OCI-LY7 (cell line): ENCODE results near the gene CUL2. TPM values are rescaled to one million over a fixed set of nuclear protein-coding genes. Genes with fewer than 3 reads are reported as not detected.

Source experiments
- BruUV-seq: library from RNA; stranded (reverse); fragments of 400-500 nt; replicated peaks from 2 replicates; lab custom pipeline; 2021; lab: Mats Ljungman, UMichigan
- CTCF ChIA-PET: fragments of 300-600 bp; sonication (Branson Sonifier 250); formaldehyde crosslinking; loops from one replicate; lab custom pipeline; 2022; ENCODE audit warnings: antibody characterized with exemption; ENCODE audit not compliant: unreplicated experiment; lab: Charles Lee
- POLR2A ChIA-PET: fragments of 300-600 bp; sonication (Branson Sonifier 250); formaldehyde crosslinking; loops from one replicate; lab custom pipeline; 2022; ENCODE audit warnings: antibody characterized with exemption; lab: Charles Lee
- DNase-seq: peaks from one replicate; pipeline ENCODE4 v3.0.0-alpha.2; 2015; ENCODE audit warnings: low spot score
- H2AFZ ChIP-seq: fragments of 200-600 bp; sonication (generic), shearing (Covaris generic); 2 replicates; pipeline ENCODE4 v1.6.1; 2014; ENCODE audit warnings: mild to moderate bottlenecking, antibody characterized with exemption, low read length, moderate library complexity
- H3K27ac ChIP-seq: fragments of 200-600 bp; sonication (generic); 2 replicates; pipeline ENCODE4 v1.5.1; 2014; ENCODE audit warnings: mixed run types, low read depth, mild to moderate bottlenecking, moderate library complexity, low read length, inconsistent platforms; ENCODE audit not compliant: poor library complexity, severe bottlenecking
- H3K36me3 ChIP-seq: fragments of 200-600 bp; sonication (generic); 2 replicates; pipeline ENCODE4 v1.6.1; 2014; ENCODE audit warnings: mild to moderate bottlenecking, antibody characterized with exemption, low read length, moderate library complexity, mixed read lengths; ENCODE audit not compliant: insufficient read depth
- H3K4me1 ChIP-seq: fragments of 200-600 bp; sonication (generic); 2 replicates; pipeline ENCODE4 v1.5.1; 2014; ENCODE audit warnings: mild to moderate bottlenecking, low read length; ENCODE audit not compliant: insufficient read depth, poor library complexity, severe bottlenecking
- H3K4me2 ChIP-seq: fragments of 200-600 bp; sonication (generic); 2 replicates; pipeline ENCODE4 v1.6.1; 2014; ENCODE audit warnings: mild to moderate bottlenecking, low read length
- H3K4me3 ChIP-seq: fragments of 200-600 bp; sonication (generic); 2 replicates; pipeline ENCODE4 v1.5.1; 2014; ENCODE audit warnings: mild to moderate bottlenecking, low read depth, low read length; ENCODE audit not compliant: poor library complexity, severe bottlenecking
- H3K79me2 ChIP-seq: fragments of 200-600 bp; sonication (generic); 2 replicates; pipeline ENCODE4 v1.6.1; 2016; ENCODE audit warnings: low read depth, mild to moderate bottlenecking, low read length, moderate library complexity, mixed read lengths; ENCODE audit not compliant: insufficient read depth
- H3K9me2 ChIP-seq: fragments of 200-600 bp; sonication (generic); 2 replicates; pipeline ENCODE4 v1.6.1; 2016; ENCODE audit warnings: mild to moderate bottlenecking, low read length, mixed read lengths; ENCODE audit not compliant: insufficient read depth
- H3K9me3 ChIP-seq: fragments of 200-600 bp; sonication (generic); 2 replicates; pipeline ENCODE4 v1.6.1; 2014; ENCODE audit warnings: mild to moderate bottlenecking, mixed run types, low read length, mixed read lengths
- H4K20me1 ChIP-seq: fragments of 200-600 bp; sonication (generic); 2 replicates; pipeline ENCODE4 v1.6.1; 2014; ENCODE audit warnings: mild to moderate bottlenecking, antibody characterized with exemption, low read length, moderate library complexity, mixed read lengths; ENCODE audit not compliant: insufficient read depth
- EZH2phosphoT487 ChIP-seq: fragments of 200-600 bp; sonication (generic); IDR thresholded peaks from 2 replicates; pipeline ENCODE4 v1.6.1; 2018; ENCODE audit warnings: low read depth, borderline replicate concordance, mild to moderate bottlenecking, mixed run types, antibody characterized with exemption, low read length, moderate library complexity, mixed read lengths
- intact Hi-C: fragments of 100-400 bp; cut with micrococcal nuclease; formaldehyde crosslinking; loops from one replicate; pipeline ENCODE4 v1.10.0; 2022; ENCODE audit not compliant: unreplicated experiment
- total RNA-seq, 2 experiments: library from RNA; depleted of rRNA in 1 of 2; stranded (reverse); fragments of >200 nt in 1 of 2; shearing (Covaris generic) in 1 of 2; gene quantifications; 2 replicates each; pipeline ENCODE4 v1.2.3, GENCODE V29; 2014 to 2022
- TF ChIP-seq, protein P1 (sequence below): fragments of 200-600 bp; sonication (generic); conservative IDR thresholded peaks from 2 replicates; pipeline ENCODE4 v1.5.1; 2014; ENCODE audit warnings: mild to moderate bottlenecking, antibody characterized with exemption, low read length, moderate library complexity, mixed read lengths

CUL2 gene
- total RNA-seq, 2 experiments from 2014 or later, result 25.5 to 40.4 TPM

DNA sequence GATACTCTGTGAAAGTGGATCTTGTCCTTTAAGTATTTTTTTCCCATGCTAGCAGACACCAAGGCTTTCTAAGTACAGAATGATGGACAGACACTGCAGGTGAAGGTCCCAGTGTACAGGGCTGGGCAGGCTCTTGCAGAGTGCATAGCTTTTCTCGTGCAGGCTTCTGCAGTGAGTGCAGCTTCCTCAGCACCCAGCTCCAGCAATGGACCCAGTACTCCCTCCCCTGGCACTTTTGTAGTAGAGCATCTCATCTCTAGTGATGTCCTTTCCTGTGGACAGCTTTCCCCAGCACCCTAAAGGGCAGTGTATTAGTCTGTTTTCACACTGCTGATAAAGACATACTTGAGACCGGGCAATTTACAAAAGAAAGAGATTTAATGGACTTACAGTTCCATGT, 104.3 kb downstream of the CUL2 start:
- Histone ChIP-seq H3K9me2 (no peaks in the 10 kb centered on the region), H3K4me2 (no peak overlapping the region), H3K36me3 (no peaks in the 10 kb centered on the region), H3K79me2 (no peaks in the 10 kb centered on the region), H3K9me3 (no peaks in the 10 kb centered on the region), H2AFZ (no peak overlapping the region), H4K20me1 (no peaks in the 10 kb centered on the region), H3K4me1 (no peaks in the 10 kb centered on the region), H3K27ac (no peak overlapping the region), H3K4me3 (no peak overlapping the region)
- no peak for TF ChIP-seq EZH2phosphoT487
- TF ChIP-seq, protein P1, sequence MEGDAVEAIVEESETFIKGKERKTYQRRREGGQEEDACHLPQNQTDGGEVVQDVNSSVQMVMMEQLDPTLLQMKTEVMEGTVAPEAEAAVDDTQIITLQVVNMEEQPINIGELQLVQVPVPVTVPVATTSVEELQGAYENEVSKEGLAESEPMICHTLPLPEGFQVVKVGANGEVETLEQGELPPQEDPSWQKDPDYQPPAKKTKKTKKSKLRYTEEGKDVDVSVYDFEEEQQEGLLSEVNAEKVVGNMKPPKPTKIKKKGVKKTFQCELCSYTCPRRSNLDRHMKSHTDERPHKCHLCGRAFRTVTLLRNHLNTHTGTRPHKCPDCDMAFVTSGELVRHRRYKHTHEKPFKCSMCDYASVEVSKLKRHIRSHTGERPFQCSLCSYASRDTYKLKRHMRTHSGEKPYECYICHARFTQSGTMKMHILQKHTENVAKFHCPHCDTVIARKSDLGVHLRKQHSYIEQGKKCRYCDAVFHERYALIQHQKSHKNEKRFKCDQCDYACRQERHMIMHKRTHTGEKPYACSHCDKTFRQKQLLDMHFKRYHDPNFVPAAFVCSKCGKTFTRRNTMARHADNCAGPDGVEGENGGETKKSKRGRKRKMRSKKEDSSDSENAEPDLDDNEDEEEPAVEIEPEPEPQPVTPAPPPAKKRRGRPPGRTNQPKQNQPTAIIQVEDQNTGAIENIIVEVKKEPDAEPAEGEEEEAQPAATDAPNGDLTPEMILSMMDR, result no peak
- POLR2A ChIA-PET, result interaction anchor here (0.6 kb wide), 1 partner anchor 234 kb away, joined by 4 read pairs; no protein-coding TSS in a partner anchor
- BruUV-seq, result no TSS peak
- DNase-seq, result no peak
- CTCF ChIA-PET, result no interaction called here
- intact Hi-C loops, result no loop called here

DNA sequence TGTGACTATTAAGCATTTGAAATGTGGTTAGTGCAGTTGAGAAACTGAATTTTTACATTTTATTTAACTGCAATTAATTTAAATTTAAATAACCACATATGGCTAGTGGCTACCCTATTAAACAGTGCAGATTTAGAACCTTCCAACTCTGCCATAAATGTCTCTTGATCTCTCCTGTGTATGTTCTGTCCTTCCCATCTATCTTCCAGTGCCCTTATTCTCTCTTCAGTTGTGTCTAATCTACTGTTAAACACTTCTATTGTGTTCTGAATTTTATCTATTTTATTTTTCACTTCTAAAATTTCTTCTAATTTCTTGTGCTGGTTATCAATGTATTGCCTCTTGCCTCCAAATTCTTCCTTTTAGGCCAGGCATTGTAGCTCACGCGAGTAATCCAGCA, 105.0 kb downstream of the CUL2 start:
- intact Hi-C loops, result no loop called here
- Histone ChIP-seq H4K20me1 (no peaks in the 10 kb centered on the region), H3K4me2 (no peak overlapping the region), H3K9me3 (no peaks in the 10 kb centered on the region), H3K9me2 (no peaks in the 10 kb centered on the region), H3K4me1 (no peaks in the 10 kb centered on the region), H3K27ac (no peak overlapping the region), H3K79me2 (no peaks in the 10 kb centered on the region), H2AFZ (no peak overlapping the region), H3K36me3 (no peaks in the 10 kb centered on the region), H3K4me3 (no peak overlapping the region)
- DNase-seq, result no peak
- POLR2A ChIA-PET, result no interaction called here
- BruUV-seq, result no TSS peak
- CTCF ChIA-PET, result no interaction called here
- no peak for TF ChIP-seq EZH2phosphoT487
- TF ChIP-seq, protein P1, result no peak

DNA sequence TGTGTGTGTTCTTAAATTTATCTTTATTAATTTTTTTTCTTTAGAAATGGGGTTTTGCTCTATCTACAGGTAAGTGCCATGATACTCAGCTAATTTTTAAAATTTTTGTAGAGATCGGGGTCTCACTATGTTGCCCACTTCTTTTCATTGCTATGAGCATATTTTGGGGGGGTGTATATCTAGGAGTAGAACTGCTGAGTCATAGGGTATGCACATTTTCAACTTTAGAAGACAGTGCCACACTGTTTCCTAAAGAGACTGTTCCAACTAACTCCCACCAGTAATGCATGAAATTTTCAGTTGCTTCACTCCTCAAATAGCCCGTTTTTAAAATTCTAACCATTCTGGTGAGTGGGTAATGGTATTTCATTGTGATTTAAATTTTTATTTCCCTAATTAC, 108.3 kb downstream of the CUL2 start:
- Histone ChIP-seq H4K20me1 (no peaks in the 10 kb centered on the region), H3K4me3 (no peak overlapping the region), H3K36me3 (no peaks in the 10 kb centered on the region), H3K9me3 (no peaks in the 10 kb centered on the region), H3K27ac (no peak overlapping the region), H2AFZ (no peak overlapping the region), H3K9me2 (no peaks in the 10 kb centered on the region), H3K4me1 (no peaks in the 10 kb centered on the region), H3K79me2 (no peaks in the 10 kb centered on the region), H3K4me2 (no peak overlapping the region)
- no peak for DNase-seq
- POLR2A ChIA-PET, result no interaction called here
- TF ChIP-seq, protein P1, result no peak
- TF ChIP-seq EZH2phosphoT487, result no peak
- no TSS peak for BruUV-seq
- CTCF ChIA-PET, result no interaction called here
- intact Hi-C loops, result no loop called here
